ENCODE measurements around the gene EEF1AKMT1.
"Not testable (repeated sequence)": the region's sequence is repeated elsewhere in the genome, so short reads cannot be mapped to it uniquely, and the experiment has no call there.

The EEF1AKMT1 gene

GRCh38 chr13:20685092-20685491, 88.7 kb downstream of the EEF1AKMT1 start:
- TF ChIP-seq TAF1 (IDR thresholded peaks at IDR 0.05; ENCODE audit: borderline replicate concordance, low read depth, low read length) (no peak), POLR2A (IDR thresholded peaks at IDR 0.05; ENCODE audit: low read depth, low read length) (no peak), POLR2AphosphoS5 (IDR thresholded peaks at IDR 0.05; ENCODE audit: low read depth, low read length) (no peak)
- FAIRE-seq (no peak), DNase-seq (ENCODE audit: insufficient read length) (no peak)

- no peak for TF ChIP-seq POLR2A (IDR thresholded peaks at IDR 0.05; ENCODE audit: low read depth, low read length)
- no peak for FAIRE-seq
- DNase-seq (ENCODE audit: insufficient read length): no peak
Observed at GRCh38 chr13:20684546-20684945, 89.2 kb downstream of the EEF1AKMT1 start.

- FAIRE-seq: no peak
- DNase-seq (ENCODE audit: insufficient read length): no peak
- TF ChIP-seq TAF1 (IDR thresholded peaks at IDR 0.05; ENCODE audit: borderline replicate concordance, low read depth, low read length) (no peak), POLR2A (IDR thresholded peaks at IDR 0.05; ENCODE audit: low read depth, low read length) (no peak), POLR2AphosphoS5 (IDR thresholded peaks at IDR 0.05; ENCODE audit: low read depth, low read length) (no peak)
Observed at GRCh38 chr13:20684041-20684440, 89.7 kb downstream of the EEF1AKMT1 start.

GRCh38 chr13:20682061-20682460, 91.7 kb downstream of the EEF1AKMT1 start:
- TF ChIP-seq POLR2A (IDR thresholded peaks at IDR 0.05; ENCODE audit: low read depth, low read length) (no peak), POLR2AphosphoS5 (IDR thresholded peaks at IDR 0.05; ENCODE audit: low read depth, low read length) (no peak), TAF1 (IDR thresholded peaks at IDR 0.05; ENCODE audit: borderline replicate concordance, low read depth, low read length) (no peak)
- FAIRE-seq: no peak
- DNase-seq (ENCODE audit: insufficient read length): no peak

- not testable (repeated sequence) for FAIRE-seq; DNase-seq (ENCODE audit: insufficient read length)
Observed at GRCh38 chr13:20681481-20681880, 92.3 kb downstream of the EEF1AKMT1 start.

GRCh38 chr13:20680416-20681080, 93.2 kb downstream of the EEF1AKMT1 start:
- FAIRE-seq: no peak
- no peak for TF ChIP-seq POLR2AphosphoS5 (IDR thresholded peaks at IDR 0.05; ENCODE audit: low read depth, low read length)
- no peak for TF ChIP-seq TAF1 (IDR thresholded peaks at IDR 0.05; ENCODE audit: borderline replicate concordance, low read depth, low read length)
- no peak for TF ChIP-seq POLR2A (IDR thresholded peaks at IDR 0.05; ENCODE audit: low read depth, low read length)
- DNase-seq (ENCODE audit: insufficient read length): no peak

GRCh38 chr13:20679879-20680278, 93.9 kb downstream of the EEF1AKMT1 start:
- DNase-seq (ENCODE audit: insufficient read length) (no peak), FAIRE-seq (no peak)
- TF ChIP-seq POLR2A (IDR thresholded peaks at IDR 0.05; ENCODE audit: low read depth, low read length) (no peak), POLR2AphosphoS5 (IDR thresholded peaks at IDR 0.05; ENCODE audit: low read depth, low read length) (no peak), TAF1 (IDR thresholded peaks at IDR 0.05; ENCODE audit: borderline replicate concordance, low read depth, low read length) (no peak)

Data from GM12892 (cell line).